Fibroblast of skin of back (primary cell): ENCODE data around the gene ADGRG7.

Source experiments
- DNase-seq: peaks from one replicate; pipeline ENCODE4 v3.0.0-alpha.2; 2013

The ADGRG7 gene

DNA sequence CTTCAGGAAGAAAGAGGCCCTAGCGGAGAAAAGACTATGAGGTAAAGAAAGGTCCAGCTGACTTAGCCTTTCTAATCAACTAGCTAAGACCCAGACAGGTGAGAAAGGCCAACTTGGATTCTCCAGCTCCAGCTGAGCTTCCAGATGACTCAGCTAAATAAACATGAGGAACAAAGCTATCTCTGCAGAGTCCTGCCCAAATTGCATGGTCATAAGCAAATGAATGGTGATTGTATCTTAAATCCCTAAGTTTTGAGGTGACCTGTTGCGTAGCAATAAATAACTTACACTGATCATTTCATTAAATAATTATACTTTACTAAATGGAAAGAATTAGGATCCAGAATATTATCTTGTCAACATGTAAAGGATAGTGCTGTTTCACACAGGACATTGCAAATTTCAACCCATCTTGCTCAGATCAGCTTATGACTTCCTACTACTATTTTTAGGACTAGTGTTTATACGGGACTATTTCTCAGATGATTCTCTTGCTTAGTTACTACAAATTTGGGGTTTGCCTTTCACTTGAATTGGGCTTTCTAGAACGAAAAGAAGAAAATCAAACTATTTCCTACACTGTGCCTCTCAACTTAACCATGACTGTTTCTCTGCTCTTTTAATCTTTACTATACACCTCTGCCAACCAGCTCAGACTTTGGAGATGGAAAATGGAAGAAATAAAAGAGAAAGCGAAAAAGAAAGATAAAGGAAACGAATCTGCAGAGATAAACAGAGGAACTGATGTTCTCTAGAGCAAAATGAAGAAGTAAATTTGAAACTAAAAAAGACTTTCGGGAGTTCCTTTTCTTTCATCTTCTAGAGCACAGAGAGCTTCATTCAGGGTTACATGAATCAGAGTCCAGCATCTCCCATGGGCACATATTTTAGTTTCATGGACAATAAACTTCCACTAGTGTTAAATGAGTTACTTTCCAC lies 6.6 kb upstream of the ADGRG7 start:
- no peak for DNase-seq

GRCh38 chr3:100603469-100603868 lies 5.9 kb upstream of the ADGRG7 start:
- peak; percentile 45 for DNase-seq

DNA sequence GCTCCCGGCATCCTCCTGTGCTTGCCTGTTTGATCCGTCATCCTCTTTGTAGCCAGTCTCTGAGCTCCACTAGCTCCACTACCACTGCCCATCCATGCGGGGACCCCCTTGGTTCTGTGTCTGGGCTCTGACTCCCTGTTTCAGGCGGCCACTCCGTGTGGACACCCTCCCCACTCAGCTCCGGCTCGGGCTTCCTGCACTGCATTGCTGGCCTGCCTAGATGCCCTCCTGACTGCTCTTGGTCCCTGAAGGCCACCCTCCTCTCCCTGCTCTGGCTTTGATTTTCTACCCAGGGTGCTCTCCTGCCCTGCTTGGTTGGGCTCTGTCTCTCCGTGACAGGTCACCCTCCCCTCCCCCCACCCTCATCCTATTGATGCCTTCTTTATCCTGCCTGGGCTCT lies 4.0 kb upstream of the ADGRG7 start:
- DNase-seq, result no peak

DNA sequence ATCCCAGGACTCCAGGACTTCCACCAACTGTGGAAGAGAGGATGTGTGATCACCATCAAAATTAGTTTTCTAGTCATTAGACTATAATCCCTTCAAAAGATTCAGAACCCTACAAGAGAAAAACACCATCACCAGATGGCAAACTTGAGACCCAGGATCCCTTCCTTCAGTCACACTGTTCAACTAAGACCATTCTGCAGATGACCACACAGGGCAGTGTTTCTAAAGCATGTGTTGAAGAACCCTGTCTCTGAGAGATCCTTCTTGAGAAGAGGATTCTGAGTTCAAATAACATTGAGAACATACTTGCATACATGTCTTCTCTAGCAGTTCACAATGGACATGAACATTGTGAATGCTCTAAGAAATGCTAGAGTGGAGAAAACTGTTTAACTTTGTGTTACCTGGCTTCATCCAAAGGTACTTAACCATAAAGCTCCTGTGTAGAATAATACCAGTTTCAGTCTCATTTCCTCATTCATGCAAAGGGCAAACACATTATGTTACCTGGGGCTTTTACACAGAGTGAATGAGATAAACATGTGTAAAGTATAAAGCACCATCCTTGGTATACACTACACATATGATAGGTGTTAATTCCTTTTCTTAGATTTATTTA lies 2.4 kb upstream of the ADGRG7 start:
- DNase-seq, result no peak

DNA sequence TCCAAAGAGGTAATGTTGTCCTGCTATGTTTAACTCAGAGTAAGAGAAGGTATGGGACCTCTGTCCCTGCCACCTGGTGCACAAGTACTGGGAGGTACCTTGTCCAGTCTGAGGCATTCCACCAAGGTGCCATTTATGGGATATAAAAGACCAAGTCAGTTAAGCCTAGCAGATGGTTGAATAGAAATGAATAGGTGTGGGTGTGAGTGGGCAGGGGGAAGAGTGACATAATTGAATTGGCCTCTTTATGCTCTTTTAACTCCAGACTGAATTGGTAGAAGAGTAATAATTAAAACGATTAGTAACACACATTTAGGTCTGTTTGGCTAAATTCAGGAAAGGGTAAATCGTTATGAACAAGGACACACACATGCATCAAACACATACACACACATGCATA lies 562 bp downstream of the ADGRG7 start:
- no peak for DNase-seq

DNA sequence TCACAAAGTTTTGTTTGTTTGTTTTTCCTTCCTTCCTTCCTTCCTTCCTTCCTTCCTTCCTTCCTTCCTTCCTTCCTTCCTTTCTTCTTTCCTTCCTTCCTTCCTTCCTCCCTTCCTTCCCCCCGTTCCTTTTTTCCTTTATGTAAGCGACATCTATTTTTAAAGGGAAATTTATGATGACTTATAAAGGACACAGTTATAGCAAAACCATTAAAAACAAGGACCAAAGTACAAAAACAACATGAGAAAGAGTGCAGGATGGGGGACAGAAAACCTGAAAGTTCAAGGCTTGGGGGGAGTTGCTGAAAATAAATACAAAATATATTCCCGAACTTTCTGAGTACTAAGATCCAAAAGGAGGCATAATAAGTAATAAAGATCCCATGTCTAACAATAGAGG lies 1.8 kb downstream of the ADGRG7 start:
- no peak for DNase-seq

GRCh38 chr3:100613721-100614390 lies 4.5 kb downstream of the ADGRG7 start:
- DNase-seq, result no peak

DNA sequence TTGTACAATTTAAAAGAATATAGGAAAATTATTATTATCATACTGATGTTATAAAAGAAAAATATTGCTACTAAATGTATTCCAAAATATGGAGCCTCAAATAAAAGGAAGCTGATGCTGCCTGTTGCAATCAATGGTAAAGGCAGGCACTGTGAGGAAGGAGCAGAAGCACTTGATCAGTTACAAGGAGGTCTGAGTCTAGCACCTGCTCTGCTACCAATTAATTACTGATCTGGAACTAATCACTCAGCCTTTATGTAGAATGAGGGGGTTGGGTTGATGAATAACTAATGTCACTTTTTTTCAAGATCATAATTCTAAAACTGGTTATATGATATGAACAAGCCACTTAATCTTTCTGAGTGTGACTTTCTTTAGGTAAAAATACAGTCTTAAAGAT lies 5.5 kb downstream of the ADGRG7 start:
- DNase-seq, result no peak

DNA sequence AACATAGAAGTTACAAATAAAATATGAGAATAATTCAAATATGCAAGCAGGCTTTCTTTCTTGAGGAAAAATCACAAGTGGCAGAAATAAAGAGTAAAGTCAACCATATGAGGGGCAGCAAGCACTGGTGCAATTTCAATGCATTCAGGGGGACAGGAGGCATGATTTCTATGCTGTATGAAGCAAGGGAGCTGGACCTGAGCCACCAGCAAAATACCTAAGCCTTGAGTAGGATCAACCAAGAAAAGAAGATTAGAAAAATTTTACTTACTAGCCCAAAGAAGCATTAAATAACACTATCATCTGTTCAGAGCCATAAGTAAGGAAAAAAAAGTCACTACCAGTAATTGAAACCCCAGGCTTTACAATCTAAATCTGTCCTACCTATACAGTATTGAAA lies 6.3 kb downstream of the ADGRG7 start:
- peak; percentile 40 for DNase-seq

GRCh38 chr3:100621251-100621650 lies 11.8 kb downstream of the ADGRG7 start:
- no peak for DNase-seq

- DNase-seq, result no peak
Observed at GRCh38 chr3:100627491-100627890, 18.1 kb downstream of the ADGRG7 start.

GRCh38 chr3:100629421-100630127 lies 20.2 kb downstream of the ADGRG7 start:
- DNase-seq, result peak; percentile 8

- peak; percentile 11 for DNase-seq
Observed at GRCh38 chr3:100630664-100631063, 21.3 kb downstream of the ADGRG7 start.

GRCh38 chr3:100631236-100631635 lies 21.8 kb downstream of the ADGRG7 start:
- DNase-seq, result no peak

DNA sequence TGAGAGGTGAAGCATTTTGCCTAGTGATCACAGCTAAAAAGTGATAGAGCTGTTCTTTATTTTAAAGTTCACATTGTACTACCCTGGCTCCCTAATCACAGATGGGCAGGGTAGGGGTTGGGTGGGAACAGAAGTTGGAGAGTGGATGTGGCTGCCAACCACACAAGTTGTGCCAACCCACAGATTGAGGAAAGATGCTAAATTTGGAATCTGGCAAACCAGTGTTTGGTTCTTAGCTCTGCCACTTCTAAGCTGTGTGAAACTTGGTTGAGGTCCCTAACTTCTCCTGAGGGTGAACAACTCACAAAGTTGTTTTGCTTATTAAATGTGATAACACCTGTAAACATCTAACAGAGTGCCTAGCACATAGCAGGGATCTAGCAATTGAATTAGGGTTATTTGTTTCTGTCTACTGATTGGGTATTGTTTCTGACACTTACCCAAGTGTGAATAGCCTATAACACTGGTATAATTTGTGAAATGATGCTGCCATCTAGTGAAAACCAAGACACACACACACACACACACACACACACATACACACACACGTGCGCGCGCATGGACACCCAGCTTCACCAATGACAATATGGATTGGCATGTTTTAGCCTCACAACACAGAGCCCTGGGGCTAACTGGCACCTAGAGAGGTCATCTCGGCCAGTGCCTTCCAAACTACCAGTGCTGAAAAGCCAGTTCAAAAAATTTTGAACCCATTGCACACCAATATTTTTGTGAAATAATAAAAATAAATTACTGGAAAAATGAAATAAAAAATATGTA lies 25.3 kb downstream of the ADGRG7 start:
- peak; percentile 23 for DNase-seq

DNA sequence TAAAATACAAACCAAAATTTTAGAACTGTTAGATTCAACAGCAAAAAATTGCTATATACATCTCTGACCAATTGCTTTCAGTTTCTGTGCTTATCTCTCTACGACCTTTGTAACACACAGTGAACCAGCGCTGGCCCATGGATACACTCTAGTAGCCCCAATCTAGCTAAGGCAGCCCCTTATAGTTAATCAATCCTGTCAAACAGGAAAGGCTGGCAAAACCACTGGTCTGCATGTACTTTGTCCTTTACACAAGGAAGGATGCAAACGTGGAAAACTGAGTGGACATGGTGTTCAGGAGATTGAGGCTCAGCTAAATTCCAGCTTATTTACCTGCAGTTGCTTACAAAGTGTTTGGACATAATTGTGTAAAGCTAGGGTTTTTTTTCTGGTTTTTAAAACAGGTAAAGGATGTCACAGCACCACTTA lies 25.9 kb downstream of the ADGRG7 start:
- no peak for DNase-seq

DNA sequence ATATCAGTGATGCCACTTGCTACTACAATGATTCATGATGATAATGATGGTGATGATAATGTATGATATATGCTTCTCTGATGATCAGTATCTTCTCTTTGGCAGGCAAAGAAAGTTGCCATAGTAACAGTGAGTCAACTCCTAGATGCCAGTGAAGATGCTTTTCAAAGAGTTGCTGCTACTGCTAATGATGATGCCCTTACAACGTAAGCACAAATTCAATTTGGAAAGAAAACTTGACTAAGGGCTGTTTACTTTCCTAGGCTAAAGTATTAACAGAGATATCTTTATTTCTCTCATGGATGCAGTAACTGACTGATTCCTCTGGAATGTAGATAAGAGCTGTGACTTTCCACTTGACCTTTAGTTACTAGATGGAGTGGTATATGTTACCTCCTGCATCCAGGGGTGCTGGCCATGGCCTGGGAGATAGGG lies 27.8 kb downstream of the ADGRG7 start:
- peak; percentile 33 for DNase-seq

GRCh38 chr3:100640633-100641032 lies 31.2 kb downstream of the ADGRG7 start:
- DNase-seq, result no peak

- no peak for DNase-seq
Observed at GRCh38 chr3:100641471-100642032, 32.2 kb downstream of the ADGRG7 start.

- no peak for DNase-seq
Observed at GRCh38 chr3:100645913-100646312, 36.5 kb downstream of the ADGRG7 start.

GRCh38 chr3:100647171-100647570 lies 37.8 kb downstream of the ADGRG7 start:
- DNase-seq, result no peak

DNA sequence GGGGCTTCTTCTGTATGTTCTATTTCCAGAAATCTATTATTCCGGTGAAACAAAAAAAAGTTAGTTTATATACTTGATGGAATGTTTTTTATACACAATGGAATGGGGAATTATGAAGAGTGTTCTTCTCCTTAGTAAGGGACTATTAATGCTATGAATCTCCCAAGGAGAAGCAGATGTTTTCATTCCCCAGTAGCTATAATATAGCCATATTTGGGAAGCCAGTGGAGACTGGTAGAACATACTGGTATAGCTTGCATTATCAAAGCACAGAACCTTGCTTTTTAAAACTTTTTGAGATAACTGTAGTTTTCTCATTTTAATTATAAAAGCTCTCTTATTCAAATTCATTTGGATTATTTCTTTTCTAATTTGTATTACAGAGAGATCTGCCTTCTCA lies 38.3 kb downstream of the ADGRG7 start:
- DNase-seq, result peak; percentile 55
